Large intestine (tissue), 3 donors: ENCODE measurements around the gene FAM193A. TPM values are rescaled to one million over a fixed set of nuclear protein-coding genes. Genes with fewer than 3 reads are reported as not detected.
"Not testable (repeated sequence)": the region's sequence is repeated elsewhere in the genome, so short reads cannot be mapped to it uniquely, and the experiment has no call there.

Source experiments
- DNase-seq, 2 donors: peaks; one replicate each; pipeline versions ENCODE4 v3.0.0 to v3.0.0-alpha.2; 2013
- H3K27ac ChIP-seq: one replicate; pipeline ENCODE4 v1.5.1; 2013; ENCODE audit warnings: low read length
- H3K27me3 ChIP-seq: 2 replicates; pipeline ENCODE4 v1.6.1; 2013; ENCODE audit warnings: low read length; ENCODE audit not compliant: control insufficient read depth, insufficient read depth
- H3K36me3 ChIP-seq: 2 replicates; pipeline ENCODE4 v1.6.1; 2013; ENCODE audit warnings: low read length; ENCODE audit not compliant: control insufficient read depth, insufficient read depth
- H3K4me1 ChIP-seq: one replicate; pipeline ENCODE4 v1.6.1; 2013; ENCODE audit warnings: low read length; ENCODE audit not compliant: control insufficient read depth, insufficient read depth
- H3K4me3 ChIP-seq: one replicate; pipeline ENCODE4 v1.5.1; 2013; ENCODE audit warnings: low read length
- H3K9me3 ChIP-seq: one replicate; pipeline ENCODE4 v1.6.1; 2013; ENCODE audit warnings: mild to moderate bottlenecking, low read depth, low read length, moderate library complexity; ENCODE audit not compliant: control insufficient read depth
- WGBS: methylation state at CpG from one replicate; pipeline ENCODE4 v1.1.5; 2013; ENCODE audit warnings: low lambda C conversion rate; ENCODE audit not compliant: insufficient coverage; 5-methylcytosine and 5-hydroxymethylcytosine counted together
- polyA plus RNA-seq: library from polyadenylated mRNA; unstranded; fragments of 120-200 nt; gene quantifications from one replicate; pipeline ENCODE4 v1.2.1, GENCODE V29; 2013

FAM193A gene
- polyA plus RNA-seq, 1 donor: 20.4 TPM

GRCh38 chr4:2768124-2768523 lies 231.7 kb downstream of the FAM193A start:
- Histone ChIP-seq H3K4me1 (peaks cover 4% of the 10 kb centered on the region), H3K36me3 (no peaks in the 10 kb centered on the region), H3K27me3 (no peaks in the 10 kb centered on the region), H3K27ac (no peak overlapping the region), H3K4me3 (no peak overlapping the region), H3K9me3 (peaks cover 4% of the 10 kb centered on the region)
- WGBS: no CpG with 5 or more reads among the region's 9 CpGs
- no peak for DNase-seq

DNA sequence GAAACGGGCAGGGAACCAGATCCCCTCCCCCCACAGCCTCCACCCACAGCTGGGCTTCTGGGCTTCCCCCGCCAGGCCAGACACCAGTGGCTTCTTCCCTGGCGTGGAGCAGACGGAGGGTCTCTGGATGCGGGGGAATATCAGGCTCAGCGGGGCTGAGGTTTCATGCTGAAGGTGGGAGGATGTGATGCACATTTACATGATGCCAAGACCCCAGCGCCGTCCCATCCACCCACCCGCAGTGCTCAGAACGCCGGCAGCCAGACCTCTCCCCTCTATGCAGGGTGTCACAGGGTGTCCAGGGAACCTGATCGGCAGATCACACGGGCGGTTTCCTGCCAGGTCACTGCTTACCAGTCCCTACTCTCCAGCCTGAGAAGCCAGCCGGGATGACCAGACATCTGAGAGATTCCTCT lies 232.5 kb downstream of the FAM193A start:
- Histone ChIP-seq H3K4me1 (no peaks in the 10 kb centered on the region), H3K27ac (no peak overlapping the region), H3K36me3 (no peaks in the 10 kb centered on the region), H3K27me3 (no peaks in the 10 kb centered on the region), H3K4me3 (no peak overlapping the region), H3K9me3 (no peaks in the 10 kb centered on the region)
- no CpG with 5 or more reads among the region's 15 CpGs for WGBS
- no peak for DNase-seq

DNA sequence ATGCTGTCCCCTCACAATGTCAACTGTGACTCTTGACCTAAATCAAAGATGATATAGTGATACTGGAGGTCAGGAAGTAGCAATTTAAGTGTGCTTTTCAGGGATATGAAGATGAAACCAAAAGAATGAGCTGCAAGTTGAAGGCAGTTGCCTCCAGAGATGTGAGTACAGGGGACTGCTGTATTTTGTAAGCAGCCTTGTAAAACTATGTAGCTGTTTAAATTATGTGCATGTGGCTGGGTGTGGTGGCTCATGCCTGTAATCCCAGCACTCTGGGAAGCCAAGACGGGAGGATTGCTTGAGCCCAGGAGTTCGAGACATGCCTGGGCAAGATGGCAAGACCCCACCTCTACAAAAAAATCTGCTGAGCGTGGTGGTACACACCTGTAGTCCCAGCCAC lies 234.8 kb downstream of the FAM193A start:
- WGBS: no CpG with 5 or more reads among the region's 3 CpGs
- DNase-seq: no peak

GRCh38 chr4:2780643-2781042 lies 244.2 kb downstream of the FAM193A start:
- H3K27me3 ChIP-seq, H3K4me1 ChIP-seq, H3K36me3 ChIP-seq, H3K9me3 ChIP-seq, H3K27ac ChIP-seq, H3K4me3 ChIP-seq, DNase-seq: not testable (repeated sequence)
- WGBS: no CpG with 5 or more reads among the region's 5 CpGs

More for the DNA sequence above, 234.8 kb downstream of the FAM193A start:
- H3K27ac ChIP-seq: no peak overlapping the region
- H3K36me3 ChIP-seq: no peaks in the 10 kb centered on the region
- no peaks in the 10 kb centered on the region for H3K4me1 ChIP-seq
- no peaks in the 10 kb centered on the region for H3K9me3 ChIP-seq
- H3K4me3 ChIP-seq: no peak overlapping the region
- no peaks in the 10 kb centered on the region for H3K27me3 ChIP-seq

DNA sequence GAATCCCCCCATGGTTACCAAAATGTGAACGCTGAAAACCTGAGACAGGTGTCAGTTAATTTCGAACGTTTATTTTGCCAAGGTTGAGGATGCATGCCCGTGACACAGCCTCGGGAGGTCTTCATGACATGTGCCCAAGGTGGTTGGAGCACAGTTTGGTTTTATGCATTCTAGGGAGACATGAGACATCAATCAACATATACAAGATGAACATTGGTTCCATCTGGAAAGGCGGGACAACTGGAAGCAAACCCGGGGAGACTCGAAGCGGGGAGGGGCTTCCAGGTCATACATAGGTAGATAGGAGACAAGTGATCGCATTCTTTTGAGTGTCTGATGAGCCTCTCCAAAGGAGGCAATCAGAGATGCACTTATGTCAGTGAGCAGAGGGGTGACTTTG lies 245.5 kb downstream of the FAM193A start:
- no peaks in the 10 kb centered on the region for H3K27me3 ChIP-seq
- no peak overlapping the region for H3K4me3 ChIP-seq
- H3K4me1 ChIP-seq: no peaks in the 10 kb centered on the region
- H3K36me3 ChIP-seq: no peaks in the 10 kb centered on the region
- H3K9me3 ChIP-seq: no peaks in the 10 kb centered on the region
- 87% methylated on average over 3 of the region's 10 CpGs for WGBS
- H3K27ac ChIP-seq: no peak overlapping the region
- DNase-seq: no peak

Other genes with a start within 250 kb of the FAM193A start
- gene ZFYVE28, start 118.0 kb upstream of the FAM193A start, polyA plus RNA-seq: 7.4 TPM
- gene CFAP99, start 117.7 kb upstream of the FAM193A start, polyA plus RNA-seq: 0.09 TPM
- 37.9 TPM for gene RNF4, start 67.5 kb upstream of the FAM193A start, polyA plus RNA-seq
- 28.5 TPM for gene TNIP2, start 219.7 kb downstream of the FAM193A start, polyA plus RNA-seq